Neural cell (in vitro differentiated cells): ENCODE data around the gene ABT1. TPM values are rescaled to one million over a fixed set of nuclear protein-coding genes. Genes with fewer than 3 reads are reported as not detected.
A peak's percentile ranks its signal among the peaks of the same experiment; 100 is the strongest.

Experiments used
- H2AFZ ChIP-seq: fragments of 200-600, 300-800 bp; sonication (generic), shearing (Covaris generic); 2 replicates; pipeline ENCODE4 v1.6.0; 2014; ENCODE audit warnings: low read depth, mild to moderate bottlenecking, antibody characterized with exemption, low read length, moderate library complexity
- H3F3A ChIP-seq: fragments of 200-600 bp; shearing (Covaris generic); 2 replicates; pipeline ENCODE4 v1.6.1; 2016; ENCODE audit warnings: mild to moderate bottlenecking, moderate library complexity, mixed read lengths, antibody characterized with exemption, low read length; ENCODE audit not compliant: insufficient read depth, poor library complexity, severe bottlenecking
- H3K27ac ChIP-seq: fragments of 200-600, 300-800 bp; sonication (generic), shearing (Covaris generic); 2 replicates; pipeline ENCODE4 v1.5.1; 2014; ENCODE audit warnings: mild to moderate bottlenecking, low read length, moderate library complexity
- H3K27me3 ChIP-seq: fragments of 300-800, 200-600 bp; sonication (generic), shearing (Covaris generic); 2 replicates; pipeline ENCODE4 v1.6.0; 2014; ENCODE audit warnings: mild to moderate bottlenecking, low read depth, low read length, moderate library complexity; ENCODE audit not compliant: insufficient read depth
- H3K36me3 ChIP-seq: fragments of 300-800, 200-600 bp; sonication (generic), shearing (Covaris generic); 2 replicates; pipeline ENCODE4 v1.5.1; 2014; ENCODE audit warnings: mild to moderate bottlenecking, antibody characterized with exemption, low read length, moderate library complexity; ENCODE audit not compliant: insufficient read depth
- H3K4me2 ChIP-seq: fragments of 300-800, 200-600 bp; sonication (generic), shearing (Covaris generic); 2 replicates; pipeline ENCODE4 v1.6.0; 2014; ENCODE audit warnings: mild to moderate bottlenecking, low read length
- H3K4me3 ChIP-seq: fragments of 300-800, 200-600 bp; sonication (generic), shearing (Covaris generic); 2 replicates; pipeline ENCODE4 v1.5.1; 2014; ENCODE audit warnings: mild to moderate bottlenecking, low read length, moderate library complexity
- H3K79me2 ChIP-seq: fragments of 200-600 bp; shearing (Covaris generic); replicated peaks from 2 replicates; pipeline ENCODE4 v1.6.0; 2014; ENCODE audit warnings: mild to moderate bottlenecking, low read length, moderate library complexity; ENCODE audit not compliant: insufficient read depth
- H3K9ac ChIP-seq: fragments of 300-800, 200-600 bp; sonication (generic), shearing (Covaris generic); 2 replicates; pipeline ENCODE4 v1.6.1; 2016; ENCODE audit warnings: mild to moderate bottlenecking, low read length, mixed read lengths
- H3K9me2 ChIP-seq: fragments of 200-600 bp; shearing (Covaris generic); 2 replicates; pipeline ENCODE4 v1.6.1; 2016; ENCODE audit warnings: mild to moderate bottlenecking, low read length, mixed read lengths; ENCODE audit not compliant: insufficient read depth
- H3K9me3 ChIP-seq: fragments of 200-600, 300-800 bp; sonication (generic), shearing (Covaris generic); 2 replicates; pipeline ENCODE4 v1.6.1; 2016; ENCODE audit warnings: mild to moderate bottlenecking, mixed run types, low read length, moderate library complexity, mixed read lengths
- H4K20me1 ChIP-seq: fragments of 200-600 bp; shearing (Covaris generic); 2 replicates; pipeline ENCODE4 v1.6.1; 2016; ENCODE audit warnings: mild to moderate bottlenecking, mixed run types; ENCODE audit not compliant: insufficient read depth
- CTCF ChIP-seq: fragments of 450-650 bp; IDR thresholded peaks from 2 replicates; pipeline ENCODE4 v1.5.1; 2014; ENCODE audit warnings: antibody characterized with exemption, mild to moderate bottlenecking, moderate library complexity; ENCODE audit not compliant: poor library complexity, severe bottlenecking
- EP300 ChIP-seq: fragments of 450-650 bp; conservative IDR thresholded peaks from 2 replicates; pipeline ENCODE4 v1.6.1; 2014; ENCODE audit warnings: antibody characterized with exemption, mild to moderate bottlenecking, moderate library complexity; ENCODE audit not compliant: poor library complexity, severe bottlenecking
- EZH2 ChIP-seq: fragments of 200-600, 300-800 bp; shearing (Covaris generic), sonication (generic); IDR thresholded peaks from 2 replicates; pipeline ENCODE4 v1.6.1; 2014; ENCODE audit warnings: antibody characterized with exemption, low read length, borderline replicate concordance, mild to moderate bottlenecking; ENCODE audit not compliant: insufficient read depth, poor library complexity, severe bottlenecking
- MXI1 ChIP-seq: fragments of 450-650 bp; conservative IDR thresholded peaks from 2 replicates; pipeline ENCODE4 v1.6.1; 2014; ENCODE audit warnings: antibody characterized with exemption, mild to moderate bottlenecking; ENCODE audit not compliant: poor library complexity, severe bottlenecking
- POLR2AphosphoS5 ChIP-seq: IDR thresholded peaks from 2 replicates; pipeline ENCODE4 v1.6.1; 2012
- RAD21 ChIP-seq: fragments of 450-650 bp; conservative IDR thresholded peaks from 2 replicates; pipeline ENCODE4 v1.6.1; 2014; ENCODE audit warnings: antibody characterized with exemption, mild to moderate bottlenecking, moderate library complexity
- REST ChIP-seq: IDR thresholded peaks from 2 replicates; pipeline ENCODE4 v1.6.1; 2012; ENCODE audit warnings: borderline replicate concordance
- SMC3 ChIP-seq: fragments of 450-650 bp; conservative IDR thresholded peaks from 2 replicates; pipeline ENCODE4 v1.6.1; 2014; ENCODE audit warnings: antibody characterized with exemption, mild to moderate bottlenecking, moderate library complexity; ENCODE audit not compliant: poor library complexity
- TAF1 ChIP-seq: IDR thresholded peaks from 2 replicates; pipeline ENCODE4 v1.6.1; 2012; ENCODE audit warnings: low read depth
- polyA plus RNA-seq: library from polyadenylated mRNA; depleted of rRNA; stranded (reverse); fragments of >200 nt; gene quantifications from 2 replicates; pipeline ENCODE4 v1.2.3, GENCODE V29; 2014

Gene ABT1
- polyA plus RNA-seq, 1 donor from 2014 or later = 26.1 TPM

GRCh38 chr6:26571592-26572296 is 25.0 kb upstream of the ABT1 start:
- Histone ChIP-seq H3K27ac (peak overlapping the region; percentile 76), H3F3A (peaks cover 6% of the 10 kb centered on the region), H3K4me2 (no peak overlapping the region), H3K36me3 (no peaks in the 10 kb centered on the region), H3K9me2 (no peaks in the 10 kb centered on the region), H3K4me3 (peak overlapping the region; percentile 70), H2AFZ (peak overlapping the region; percentile 80), H3K9me3 (no peaks in the 10 kb centered on the region), H3K27me3 (peaks cover 23% of the 10 kb centered on the region), H3K9ac (peak overlapping the region; percentile 63), H3K79me2 (no peaks in the 10 kb centered on the region), H4K20me1 (no peaks in the 10 kb centered on the region)
- TF ChIP-seq POLR2AphosphoS5 (no peak), MXI1 (no peak), EP300 (peak; percentile 31), RAD21 (no peak)

- H4K20me1 ChIP-seq = no peaks in the 10 kb centered on the region
- TF ChIP-seq EZH2 = no peak
- TF ChIP-seq MXI1 = no peak
- TF ChIP-seq SMC3 = no peak
- TF ChIP-seq REST = no peak
- no peak for TF ChIP-seq CTCF
- TF ChIP-seq TAF1 = no peak
- TF ChIP-seq POLR2AphosphoS5 = no peak
- TF ChIP-seq EP300 = no peak
- TF ChIP-seq RAD21 = no peak
- no peak overlapping the region for H3K4me2 ChIP-seq
- H2AFZ ChIP-seq = no peak overlapping the region
- peaks cover 40% of the 10 kb centered on the region for H3K27me3 ChIP-seq
- no peak overlapping the region for H3K4me3 ChIP-seq
- no peaks in the 10 kb centered on the region for H3K36me3 ChIP-seq
- H3K9me3 ChIP-seq = peaks cover 10% of the 10 kb centered on the region
- H3K27ac ChIP-seq = no peak overlapping the region
- H3F3A ChIP-seq = no peaks in the 10 kb centered on the region
- H3K9me2 ChIP-seq = no peaks in the 10 kb centered on the region
- no peaks in the 10 kb centered on the region for H3K79me2 ChIP-seq
- H3K9ac ChIP-seq = no peak overlapping the region
These were observed 21.2 kb upstream of the ABT1 start for GRCh38 chr6:26575494-26575939.
